Hypothalamus (tissue), 51 donors: ENCODE results near the gene DEFB132.

Experiments used
- DNase-seq, 51 donors: peaks; one replicate each; lab custom pipeline; 2025; lab: John Stamatoyannopoulos, UW

Gene DEFB132

GRCh38 chr20:295804-296203 lies 38.3 kb downstream of the DEFB132 start:
- DNase-seq: no peak

- peak; percentile 14 to 93 (median 73) for DNase-seq
Observed at GRCh38 chr20:297098-297924, 39.8 kb downstream of the DEFB132 start, which contains the start of gene ZCCHC3. Gene ZCCHC3, plus strand, starts transcription at chr20:297570. Its CDS starts 17 bp downstream, at chr20:297587.

GRCh38 chr20:297925-298775 lies 40.6 kb downstream of the DEFB132 start:
- DNase-seq: peak in 45 of 51 donors; percentile 5 to 74 (median 43)

GRCh38 chr20:298776-299391 lies 41.4 kb downstream of the DEFB132 start:
- DNase-seq: peak in 1 of 51 donors; percentile 8

DNA sequence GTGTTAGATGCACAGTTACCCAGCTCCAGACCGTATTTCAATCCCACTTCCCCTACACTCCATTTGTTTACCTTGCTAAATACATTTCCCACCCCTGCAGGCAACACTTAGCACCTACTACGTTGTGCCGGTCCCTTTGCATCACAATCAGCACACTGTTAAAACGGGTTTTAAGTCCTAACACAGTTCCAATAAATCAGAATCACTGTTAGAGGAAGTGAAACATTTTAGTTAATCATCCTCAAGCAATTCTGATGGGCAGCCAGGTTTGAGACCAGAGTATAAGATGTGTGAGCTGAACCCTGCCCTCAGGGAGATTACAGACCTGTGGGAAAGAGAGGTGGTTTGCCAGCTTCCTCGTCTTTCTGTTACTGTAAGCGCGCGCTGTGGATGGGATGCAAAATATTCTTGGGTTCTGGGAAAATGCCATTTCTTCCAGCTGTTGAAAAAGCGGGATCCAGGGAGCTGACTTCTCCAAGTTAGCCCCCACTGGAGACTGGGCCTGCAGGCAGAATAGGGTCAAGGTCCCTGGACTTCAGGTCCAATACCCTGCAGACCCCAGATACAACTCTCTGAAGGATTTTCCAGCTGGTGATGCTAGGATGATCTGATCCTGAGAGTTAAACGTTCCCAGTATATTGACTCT lies 42.9 kb downstream of the DEFB132 start:
- no peak for DNase-seq

DNA sequence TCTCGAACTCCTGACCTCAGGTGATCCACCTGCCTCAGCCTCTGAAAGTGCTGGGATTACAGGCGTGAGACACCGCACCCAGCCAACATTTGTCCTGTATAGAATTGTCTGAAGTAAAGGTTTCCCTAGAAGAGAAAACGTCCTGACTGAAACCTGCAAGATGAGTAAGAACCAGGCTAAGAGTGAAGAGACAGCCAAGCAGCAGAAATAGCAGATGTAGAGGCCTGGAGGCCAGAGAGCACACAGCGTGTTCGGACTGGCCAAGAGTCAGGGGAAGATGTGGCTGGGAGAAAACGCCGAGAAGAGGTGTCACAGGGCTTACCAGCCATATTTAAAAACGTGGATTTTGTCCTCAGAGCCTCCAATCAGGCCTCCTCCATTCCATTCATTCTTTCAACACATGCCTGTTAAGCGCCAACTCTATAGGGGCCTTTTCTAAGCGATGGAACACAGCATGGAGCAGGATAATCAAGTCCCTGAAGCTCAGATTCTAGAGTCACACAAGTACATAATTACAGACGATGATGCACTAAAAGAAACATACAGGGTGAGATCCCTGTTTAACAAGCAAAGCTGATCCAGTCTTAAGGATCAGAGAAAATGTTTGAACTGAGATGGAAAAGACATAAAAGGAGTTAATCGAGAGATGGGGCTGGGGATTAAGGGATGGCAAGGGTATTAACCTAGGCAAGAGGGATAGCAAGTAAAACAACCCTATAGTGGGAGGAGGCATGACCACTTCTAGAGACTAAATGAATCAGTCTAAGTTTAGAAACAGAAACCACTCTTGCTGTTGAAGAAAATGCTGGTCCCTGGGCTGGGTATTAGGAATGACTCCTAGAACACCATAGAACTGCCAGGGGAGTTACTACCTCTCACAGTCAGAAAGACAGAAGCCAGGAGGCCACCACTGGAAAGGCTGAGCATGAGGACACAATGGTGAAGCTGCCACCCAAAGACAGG lies 44.6 kb downstream of the DEFB132 start:
- DNase-seq: no peak

DNA sequence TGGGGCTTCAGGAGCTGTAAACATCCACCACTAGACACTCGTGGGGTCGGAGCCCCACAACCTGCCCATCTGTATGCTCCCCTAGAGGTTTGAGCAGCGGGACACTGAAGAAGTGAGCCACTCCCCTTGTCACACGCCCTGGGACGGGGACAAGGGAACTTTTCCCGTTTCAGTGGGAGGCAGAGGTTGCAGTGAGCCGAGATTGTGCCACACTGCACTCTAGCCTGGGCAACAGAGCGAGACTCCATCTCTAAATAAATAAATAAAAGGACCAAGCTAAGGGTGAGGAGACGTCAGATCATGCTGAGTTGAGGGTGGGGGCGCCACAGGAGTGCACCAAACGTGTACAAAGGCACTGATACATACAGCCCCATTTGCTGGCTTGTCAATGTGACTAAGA lies 48.2 kb downstream of the DEFB132 start:
- no peak for DNase-seq

- DNase-seq: no peak
Observed at GRCh38 chr20:308427-309038, 51.0 kb downstream of the DEFB132 start.

GRCh38 chr20:309306-309840 lies 51.8 kb downstream of the DEFB132 start:
- peak in 1 of 51 donors; percentile 86 for DNase-seq

- DNase-seq: peak; percentile 55 to 100 (median 98)
Observed at GRCh38 chr20:309841-310644, 52.5 kb downstream of the DEFB132 start.

DNA sequence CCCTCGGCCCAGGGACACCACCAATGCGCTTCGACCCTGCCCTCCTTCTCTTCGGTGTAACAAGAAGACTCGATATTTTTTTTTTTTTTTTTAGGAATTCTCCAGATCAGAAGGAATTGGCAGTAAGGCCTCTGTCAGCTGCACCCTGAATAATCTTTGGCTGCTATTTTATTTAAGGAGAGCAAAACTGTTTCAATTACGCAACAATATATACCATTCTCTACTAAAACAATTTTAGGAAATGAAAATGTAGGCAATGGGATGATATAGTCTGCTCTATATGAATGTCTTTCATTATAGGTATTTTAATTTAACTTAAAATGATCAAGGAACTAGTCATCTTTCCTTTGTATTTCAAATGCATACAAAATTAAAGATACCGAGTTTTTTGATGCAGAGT lies 53.1 kb downstream of the DEFB132 start:
- DNase-seq: no peak
